Measurements from ENCODE around the gene KEAP1. TPM values are rescaled to one million over a fixed set of nuclear protein-coding genes. Genes with fewer than 3 reads are reported as not detected.
"Not testable (repeated sequence)": the region's sequence is repeated elsewhere in the genome, so short reads cannot be mapped to it uniquely, and the experiment has no call there.

Gene KEAP1
- total RNA-seq, 2 experiments from 2014 or later: 10.5 to 11.6 TPM

- no peak overlapping the region for H3K27ac Mint-ChIP-seq
- no peaks in the 10 kb centered on the region for H3K36me3 Mint-ChIP-seq (ENCODE audit: low read depth)
- H3K36me3 ChIP-seq (ENCODE audit: insufficient read depth, low read length): no peaks in the 10 kb centered on the region
- no peaks in the 10 kb centered on the region for H3K9me3 Mint-ChIP-seq
- H3K27me3 ChIP-seq (ENCODE audit: control insufficient read depth in 1 of 2, insufficient read depth in 2 of 2, low read length in 2 of 2): no peaks in the 10 kb centered on the region
- CTCF ChIA-PET: no interaction called here
- H3K4me1 Mint-ChIP-seq (ENCODE audit: low read depth): peaks cover 3% of the 10 kb centered on the region
- peaks cover 14% of the 10 kb centered on the region for H3K4me1 ChIP-seq (ENCODE audit: insufficient read depth, low read length)
- TF ChIP-seq CTCF (IDR thresholded peaks at IDR 0.05): no peak
- POLR2A ChIA-PET: interaction anchor here (1.4 kb wide), 1 partner anchor 41 kb away, joined by 4 read pairs; no protein-coding TSS in a partner anchor
- no peak overlapping the region for H3K27ac ChIP-seq (ENCODE audit: low read depth in 1 of 2, low read length in 2 of 2)
- no peaks in the 10 kb centered on the region for H3K9me3 ChIP-seq (ENCODE audit: control insufficient read depth in 1 of 2, insufficient read depth in 1 of 2, low read length in 2 of 2)
- ATAC-seq (ENCODE audit: poor library complexity) (no peak), DNase-seq (no peak)
- intact Hi-C loops (cut with DNase I, micrococcal nuclease): no loop called here
- H3K27me3 Mint-ChIP-seq: no peaks in the 10 kb centered on the region
- no peak overlapping the region for H3K4me3 ChIP-seq (ENCODE audit: low read length)
- H3K4me3 Mint-ChIP-seq: peak overlapping the region; percentile 42
Measured at GRCh38 chr19:10460714-10461046, 42.5 kb downstream of the KEAP1 start.

- H3K36me3 ChIP-seq (ENCODE audit: insufficient read depth, low read length); ATAC-seq (ENCODE audit: poor library complexity); H3K27ac ChIP-seq (ENCODE audit: low read depth in 1 of 2, low read length in 2 of 2); H3K4me3 Mint-ChIP-seq; intact Hi-C loops (cut with DNase I, micrococcal nuclease); H3K4me1 Mint-ChIP-seq (ENCODE audit: low read depth); H3K27ac Mint-ChIP-seq; H3K36me3 Mint-ChIP-seq (ENCODE audit: low read depth); H3K27me3 Mint-ChIP-seq; H3K4me3 ChIP-seq (ENCODE audit: low read length); H3K9me3 Mint-ChIP-seq; DNase-seq; H3K27me3 ChIP-seq (ENCODE audit: control insufficient read depth in 1 of 2, insufficient read depth in 2 of 2, low read length in 2 of 2); CTCF ChIA-PET; H3K9me3 ChIP-seq (ENCODE audit: control insufficient read depth in 1 of 2, insufficient read depth in 1 of 2, low read length in 2 of 2): not testable (repeated sequence)
- H3K4me1 ChIP-seq (ENCODE audit: insufficient read depth, low read length): peaks cover 14% of the 10 kb centered on the region
- POLR2A ChIA-PET: interaction anchor here (0.6 kb wide), 1 partner anchor 42 kb away, joined by 3 read pairs; no protein-coding TSS in a partner anchor
Measured at GRCh38 chr19:10458733-10459132, 44.4 kb downstream of the KEAP1 start.

GRCh38 chr19:10454267-10454666 is 48.9 kb downstream of the KEAP1 start:
- Histone ChIP-seq H3K27ac (ENCODE audit: low read depth in 1 of 2, low read length in 2 of 2) (no peak overlapping the region), H3K9me3 (ENCODE audit: control insufficient read depth in 1 of 2, insufficient read depth in 1 of 2, low read length in 2 of 2) (no peaks in the 10 kb centered on the region), H3K4me1 (ENCODE audit: insufficient read depth, low read length) (no peaks in the 10 kb centered on the region), H3K27me3 (ENCODE audit: control insufficient read depth in 1 of 2, insufficient read depth in 2 of 2, low read length in 2 of 2) (no peaks in the 10 kb centered on the region), H3K4me3 (ENCODE audit: low read length) (no peak overlapping the region), H3K36me3 (ENCODE audit: insufficient read depth, low read length) (no peaks in the 10 kb centered on the region)
- Mint-ChIP-seq H3K27ac (no peak overlapping the region), H3K36me3 (ENCODE audit: low read depth) (no peaks in the 10 kb centered on the region), H3K27me3 (peaks cover 6% of the 10 kb centered on the region), H3K4me3 (no peak overlapping the region), H3K4me1 (ENCODE audit: low read depth) (no peaks in the 10 kb centered on the region), H3K9me3 (no peaks in the 10 kb centered on the region)
- POLR2A ChIA-PET: no interaction called here
- intact Hi-C loops (cut with DNase I, micrococcal nuclease): no loop called here
- TF ChIP-seq CTCF (IDR thresholded peaks at IDR 0.05): no peak
- no peak for DNase-seq
- no peak for ATAC-seq (ENCODE audit: poor library complexity)
- CTCF ChIA-PET: interaction anchor here (1.1 kb wide), 1 partner anchor 52 kb away, joined by 4 read pairs; no protein-coding TSS in a partner anchor

GRCh38 chr19:10453852-10454251 is 49.3 kb downstream of the KEAP1 start:
- Mint-ChIP-seq H3K27ac (no peak overlapping the region), H3K36me3 (ENCODE audit: low read depth) (no peaks in the 10 kb centered on the region), H3K4me1 (ENCODE audit: low read depth) (no peaks in the 10 kb centered on the region), H3K4me3 (no peak overlapping the region), H3K9me3 (no peaks in the 10 kb centered on the region), H3K27me3 (peaks cover 6% of the 10 kb centered on the region)
- no peaks in the 10 kb centered on the region for H3K4me1 ChIP-seq (ENCODE audit: insufficient read depth, low read length)
- ChIA-PET CTCF (interaction anchor here (1.1 kb wide), 1 partner anchor 52 kb away, joined by 4 read pairs; no protein-coding TSS in a partner anchor), POLR2A (no interaction called here)
- no peak for TF ChIP-seq CTCF (IDR thresholded peaks at IDR 0.05)
- ATAC-seq (ENCODE audit: poor library complexity): no peak
- no peak overlapping the region for H3K27ac ChIP-seq (ENCODE audit: low read depth in 1 of 2, low read length in 2 of 2)
- no peaks in the 10 kb centered on the region for H3K27me3 ChIP-seq (ENCODE audit: control insufficient read depth in 1 of 2, insufficient read depth in 2 of 2, low read length in 2 of 2)
- no peak overlapping the region for H3K4me3 ChIP-seq (ENCODE audit: low read length)
- no peak for DNase-seq
- no peaks in the 10 kb centered on the region for H3K9me3 ChIP-seq (ENCODE audit: control insufficient read depth in 1 of 2, insufficient read depth in 1 of 2, low read length in 2 of 2)
- intact Hi-C loops (cut with DNase I, micrococcal nuclease): no loop called here
- H3K36me3 ChIP-seq (ENCODE audit: insufficient read depth, low read length): no peaks in the 10 kb centered on the region
